ENCODE data around the gene FAM162A. TPM values are rescaled to one million over a fixed set of nuclear protein-coding genes. Genes with fewer than 3 reads are reported as not detected.

FAM162A gene
- total RNA-seq, 1 donor from 2014 or later: 51.2 TPM

- no peaks in the 10 kb centered on the region for H3K27me3 Mint-ChIP-seq (ENCODE audit: low read depth)
- no peak overlapping the region for H3K27ac Mint-ChIP-seq
- no peaks in the 10 kb centered on the region for H3K4me1 Mint-ChIP-seq
- TF ChIP-seq CTCF (IDR thresholded peaks at IDR 0.05; ENCODE audit: unreplicated experiment): no peak
- no peak overlapping the region for H3K4me3 Mint-ChIP-seq
- no peak for DNase-seq (ENCODE audit: low spot score in 2 of 2, unreplicated experiment in 2 of 2)
- H3K9me3 Mint-ChIP-seq: peaks cover 10% of the 10 kb centered on the region
- H3K36me3 Mint-ChIP-seq: no peaks in the 10 kb centered on the region
Observed at GRCh38 chr3:122351612-122352011, 32.4 kb upstream of the FAM162A start.

GRCh38 chr3:122353215-122353614 lies 30.8 kb upstream of the FAM162A start:
- no peak for DNase-seq (ENCODE audit: low spot score in 2 of 2, unreplicated experiment in 2 of 2)
- Mint-ChIP-seq H3K4me3 (no peak overlapping the region), H3K27me3 (ENCODE audit: low read depth) (no peaks in the 10 kb centered on the region), H3K36me3 (peaks cover under 1% of the 10 kb centered on the region), H3K9me3 (no peaks in the 10 kb centered on the region), H3K27ac (no peak overlapping the region), H3K4me1 (peaks cover 8% of the 10 kb centered on the region)
- no peak for TF ChIP-seq CTCF (IDR thresholded peaks at IDR 0.05; ENCODE audit: unreplicated experiment)

GRCh38 chr3:122353893-122354401 lies 30.0 kb upstream of the FAM162A start:
- H3K27me3 Mint-ChIP-seq (ENCODE audit: low read depth): no peaks in the 10 kb centered on the region
- H3K9me3 Mint-ChIP-seq: no peaks in the 10 kb centered on the region
- H3K4me1 Mint-ChIP-seq: peaks cover 13% of the 10 kb centered on the region
- H3K4me3 Mint-ChIP-seq: no peak overlapping the region
- peaks cover 7% of the 10 kb centered on the region for H3K36me3 Mint-ChIP-seq
- no peak for DNase-seq (ENCODE audit: low spot score in 2 of 2, unreplicated experiment in 2 of 2)
- no peak overlapping the region for H3K27ac Mint-ChIP-seq
- no peak for TF ChIP-seq CTCF (IDR thresholded peaks at IDR 0.05; ENCODE audit: unreplicated experiment)

- DNase-seq (ENCODE audit: low spot score in 2 of 2, unreplicated experiment in 2 of 2): no peak
- TF ChIP-seq CTCF (IDR thresholded peaks at IDR 0.05; ENCODE audit: unreplicated experiment): no peak
- Mint-ChIP-seq H3K27me3 (ENCODE audit: low read depth) (no peaks in the 10 kb centered on the region), H3K36me3 (peaks cover 9% of the 10 kb centered on the region), H3K4me3 (no peak overlapping the region), H3K27ac (no peak overlapping the region), H3K9me3 (no peaks in the 10 kb centered on the region), H3K4me1 (peaks cover 13% of the 10 kb centered on the region)
Observed at GRCh38 chr3:122355612-122356011, 28.4 kb upstream of the FAM162A start.

- no peak overlapping the region for H3K27ac Mint-ChIP-seq
- DNase-seq (ENCODE audit: low spot score in 2 of 2, unreplicated experiment in 2 of 2): no peak
Observed at GRCh38 chr3:122356402-122356801, 27.6 kb upstream of the FAM162A start.

More at GRCh38 chr3:122356402-122356801, 27.6 kb upstream of the FAM162A start:
- H3K9me3 Mint-ChIP-seq: no peaks in the 10 kb centered on the region
- H3K4me3 Mint-ChIP-seq: no peak overlapping the region
- peaks cover 13% of the 10 kb centered on the region for H3K4me1 Mint-ChIP-seq
- TF ChIP-seq CTCF (IDR thresholded peaks at IDR 0.05; ENCODE audit: unreplicated experiment): no peak
- H3K27me3 Mint-ChIP-seq (ENCODE audit: low read depth): no peaks in the 10 kb centered on the region
- H3K36me3 Mint-ChIP-seq: peaks cover 9% of the 10 kb centered on the region

All from mesothelial cell of epicardium (in vitro differentiated cells).